Measurements from ENCODE around the gene CYSLTR2.

The CYSLTR2 gene

GRCh38 chr13:48739386-48739964, 85.7 kb downstream of the CYSLTR2 start:
- no peak for DNase-seq (ENCODE audit: low spot score)

GRCh38 chr13:48741377-48741776, 87.6 kb downstream of the CYSLTR2 start:
- no peak for DNase-seq (ENCODE audit: low spot score)

GRCh38 chr13:48746821-48747220, 93.1 kb downstream of the CYSLTR2 start:
- no peak for DNase-seq (ENCODE audit: low spot score)

- DNase-seq (ENCODE audit: low spot score), result no peak
These were observed 95.0 kb downstream of the CYSLTR2 start for GRCh38 chr13:48748681-48749080.

- no peak for DNase-seq (ENCODE audit: low spot score)
These were observed 95.4 kb downstream of the CYSLTR2 start for GRCh38 chr13:48749144-48749543.

- peak; percentile 87 for DNase-seq (ENCODE audit: low spot score)
These were observed 96.2 kb downstream of the CYSLTR2 start for GRCh38 chr13:48749699-48750473.

GRCh38 chr13:48750588-48751383, 97.1 kb downstream of the CYSLTR2 start:
- peak; percentile 39 for DNase-seq (ENCODE audit: low spot score)

GRCh38 chr13:48760626-48761025, 106.9 kb downstream of the CYSLTR2 start:
- DNase-seq (ENCODE audit: low spot score), result no peak

All from AG08395 (cell line).